ENCODE measurements around the gene SPRR4.

Gene SPRR4

GRCh38 chr1:152970495-152970894 lies at the start of gene SPRR4:
TSS of gene SPRR4 (plus strand) at chr1:152970648. CDS start at chr1:152971891, 1,243 bp downstream.
- no peak for DNase-seq

- no peak for DNase-seq
Observed at GRCh38 chr1:152924191-152924590, 46.3 kb upstream of the SPRR4 start.

- DNase-seq, result no peak
Observed at GRCh38 chr1:152926091-152926490, 44.4 kb upstream of the SPRR4 start.

GRCh38 chr1:152928671-152929070 lies 41.8 kb upstream of the SPRR4 start:
- DNase-seq, result no peak

GRCh38 chr1:152932170-152932811 lies 38.2 kb upstream of the SPRR4 start:
- no peak for DNase-seq

GRCh38 chr1:152933196-152933595 lies 37.3 kb upstream of the SPRR4 start:
- DNase-seq, result no peak

GRCh38 chr1:152940614-152941013 lies 29.8 kb upstream of the SPRR4 start:
- no peak for DNase-seq

GRCh38 chr1:152941037-152941711 lies 29.3 kb upstream of the SPRR4 start:
- DNase-seq, result no peak

- DNase-seq, result no peak
Observed at GRCh38 chr1:152942161-152942560, 28.3 kb upstream of the SPRR4 start.

GRCh38 chr1:152946248-152946647 lies 24.2 kb upstream of the SPRR4 start:
- no peak for DNase-seq

- no peak for DNase-seq
Observed at GRCh38 chr1:152946651-152947256, 23.7 kb upstream of the SPRR4 start, which contains the start of gene SPRR5. TSS of gene SPRR5 (plus strand) at chr1:152947206. CDS start at chr1:152948555, 1,349 bp downstream.

- no peak for DNase-seq
Observed at GRCh38 chr1:152951711-152952110, 18.7 kb upstream of the SPRR4 start.

- no peak for DNase-seq
Observed at GRCh38 chr1:152953761-152954160, 16.7 kb upstream of the SPRR4 start.

GRCh38 chr1:152954436-152954835 lies 16.0 kb upstream of the SPRR4 start:
- DNase-seq, result no peak

- DNase-seq, result no peak
Observed at GRCh38 chr1:152957561-152957960, 12.9 kb upstream of the SPRR4 start.

- DNase-seq, result no peak
Observed at GRCh38 chr1:152959273-152959672, 11.2 kb upstream of the SPRR4 start.

GRCh38 chr1:152959801-152960451 lies 10.5 kb upstream of the SPRR4 start:
- no peak for DNase-seq

- DNase-seq, result no peak
Observed at GRCh38 chr1:152960452-152961044, 9.9 kb upstream of the SPRR4 start.

- no peak for DNase-seq
Observed at GRCh38 chr1:152961226-152961891, 9.1 kb upstream of the SPRR4 start.

GRCh38 chr1:152962876-152963415 lies 7.5 kb upstream of the SPRR4 start:
- no peak for DNase-seq

GRCh38 chr1:152964536-152964935 lies 5.9 kb upstream of the SPRR4 start:
- no peak for DNase-seq

- no peak for DNase-seq
Observed at GRCh38 chr1:152965853-152966252, 4.6 kb upstream of the SPRR4 start.
